Measurements from ENCODE around the gene ZFP82.
A peak's percentile ranks its signal among the peaks of the same experiment; 100 is the strongest.

ZFP82 gene

DNA sequence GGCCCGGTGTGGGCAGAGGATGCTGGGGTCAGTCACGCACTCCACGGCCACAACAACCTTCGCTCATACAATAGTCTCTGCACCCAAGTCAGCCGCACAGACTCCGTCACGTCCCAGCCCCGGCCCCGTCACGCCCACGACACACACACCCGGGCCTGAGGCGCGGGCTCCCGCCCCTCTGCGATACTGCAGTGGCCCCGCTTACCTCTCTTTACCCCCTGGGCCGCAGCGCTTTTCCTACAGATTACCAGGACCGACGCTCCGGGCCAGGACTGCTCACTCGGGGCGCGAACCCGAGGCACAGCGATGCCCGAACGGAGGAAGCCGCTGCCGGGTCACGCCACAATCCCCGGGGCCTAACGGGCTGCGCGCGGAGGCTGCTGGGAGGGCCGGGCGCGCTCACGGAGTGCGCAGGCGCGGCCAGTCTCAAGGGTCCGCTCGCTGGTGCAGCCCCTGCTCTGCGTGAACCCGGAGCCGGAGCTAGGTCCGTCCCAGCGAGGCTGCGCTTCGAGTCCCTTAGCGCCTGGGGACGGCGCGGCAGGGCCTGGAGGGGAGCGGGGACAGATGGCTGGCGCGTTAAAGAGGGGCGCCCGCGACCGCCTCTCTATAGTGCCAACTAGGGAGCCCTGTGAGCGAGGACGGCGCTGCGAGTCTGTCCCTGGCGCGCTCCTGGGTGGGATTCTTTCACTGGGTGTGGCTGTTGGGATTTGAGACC, at the start of gene ZFP82:
TSS of gene ZFP82 (minus strand) at position 358 of the 715 bp plus-strand sequence. CDS start 8,855 bp downstream, outside the sequence.
- DNase-seq (ENCODE audit: low read depth), result peak; percentile 82

- DNase-seq (ENCODE audit: low read depth), result peak; percentile 28
Measured at GRCh38 chr19:36460046-36460445, 41.6 kb upstream of the ZFP82 start.

DNA sequence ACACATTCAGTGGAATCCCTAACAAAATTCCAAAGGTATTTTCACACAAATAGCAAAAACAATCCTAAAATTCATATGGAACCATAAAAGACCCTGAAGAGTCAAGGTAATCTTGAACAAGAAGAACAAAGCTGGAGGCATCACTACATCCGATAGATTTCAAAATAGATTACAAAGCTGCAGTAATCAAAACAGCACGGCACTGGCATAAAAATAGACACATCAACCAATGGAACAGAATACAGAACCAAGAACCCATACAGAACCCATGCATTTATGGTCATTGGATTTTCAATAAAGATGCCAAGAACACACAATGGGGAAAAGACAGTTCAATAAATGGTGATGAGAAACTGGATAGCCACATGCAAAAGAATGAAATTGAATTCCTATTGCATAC, 38.4 kb upstream of the ZFP82 start:
- DNase-seq (ENCODE audit: low read depth), result no peak

GRCh38 chr19:36449059-36449670, 30.7 kb upstream of the ZFP82 start:
- peak; percentile 0 for DNase-seq (ENCODE audit: low read depth)

DNA sequence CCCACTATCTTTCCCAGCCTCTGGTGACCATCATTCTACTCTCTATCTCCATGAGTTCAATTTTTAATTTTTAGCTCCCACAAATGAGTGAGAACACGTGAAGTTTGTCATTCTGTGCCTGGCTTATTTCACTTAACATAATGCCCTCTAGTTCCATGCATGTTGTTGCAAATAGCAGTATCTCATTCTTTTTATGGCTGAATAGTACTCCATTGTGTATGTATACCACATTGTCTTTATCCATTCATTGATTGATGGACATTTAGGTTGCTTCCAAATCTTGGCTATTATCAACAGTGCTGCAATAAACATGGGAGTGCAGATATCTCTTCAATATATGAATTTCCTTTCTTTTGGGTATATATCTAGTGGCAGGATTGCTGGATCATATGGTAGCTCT, 22.9 kb upstream of the ZFP82 start:
- no peak for DNase-seq (ENCODE audit: low read depth)

GRCh38 chr19:36436531-36436930, 18.1 kb upstream of the ZFP82 start:
- DNase-seq (ENCODE audit: low read depth), result peak; percentile 62

DNA sequence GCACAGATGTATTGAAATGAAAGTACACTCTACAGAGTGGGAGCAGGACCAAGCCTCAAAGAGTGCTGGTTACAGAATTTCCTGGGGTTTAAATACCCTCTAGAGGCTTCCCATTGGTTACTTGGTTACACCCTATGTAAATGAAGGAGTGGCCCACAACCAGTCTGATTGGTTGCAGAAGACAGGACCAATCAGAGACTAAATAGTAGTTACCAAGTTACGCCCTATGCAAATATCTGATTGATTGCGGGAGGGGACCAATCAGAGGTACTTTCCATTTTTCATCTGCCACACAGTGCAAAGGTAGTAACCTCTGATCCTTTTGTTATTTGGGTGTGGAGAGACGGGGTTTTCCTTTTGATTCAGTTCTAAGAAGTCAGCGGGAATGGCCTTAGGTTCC, 5.5 kb upstream of the ZFP82 start:
- no peak for DNase-seq (ENCODE audit: low read depth)

DNA sequence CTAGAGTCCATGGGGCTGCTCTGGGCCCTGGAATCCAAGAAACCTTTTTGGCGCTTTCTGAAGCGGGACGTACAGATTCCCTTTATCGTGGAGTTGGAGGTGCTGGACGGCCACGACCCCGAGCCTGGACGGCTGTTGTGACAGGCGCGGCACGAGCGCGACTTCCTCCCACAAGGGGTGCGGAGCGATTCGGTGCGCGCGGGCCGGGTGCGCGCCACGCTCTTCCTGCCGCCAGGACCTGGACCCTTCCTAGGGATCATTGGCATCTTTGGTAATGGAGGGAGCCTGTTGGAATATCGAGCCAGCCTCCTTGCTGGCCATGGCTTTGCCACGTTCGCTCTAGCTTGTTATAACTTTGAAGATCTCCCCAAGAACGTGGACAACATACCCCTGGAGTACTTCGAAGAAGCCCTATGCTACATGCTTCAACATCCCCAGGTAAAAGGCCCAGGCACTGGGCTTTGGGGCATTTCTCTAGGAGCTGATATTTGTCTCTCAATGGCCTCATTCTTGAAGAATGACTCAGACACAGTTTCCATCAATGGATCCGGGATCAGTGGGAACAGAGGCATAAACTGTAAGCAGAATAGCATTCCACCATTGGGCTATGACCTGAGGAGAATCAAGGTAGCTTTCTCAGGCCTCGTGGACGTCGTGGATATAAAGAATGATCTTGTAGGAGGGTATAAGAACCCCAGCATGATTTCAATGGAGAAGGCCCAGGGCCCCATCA, 3.5 kb upstream of the ZFP82 start:
- peak; percentile 8 for DNase-seq (ENCODE audit: low read depth)

GRCh38 chr19:36420961-36421748, 2.7 kb upstream of the ZFP82 start:
- peak; percentile 73 for DNase-seq (ENCODE audit: low read depth)

DNA sequence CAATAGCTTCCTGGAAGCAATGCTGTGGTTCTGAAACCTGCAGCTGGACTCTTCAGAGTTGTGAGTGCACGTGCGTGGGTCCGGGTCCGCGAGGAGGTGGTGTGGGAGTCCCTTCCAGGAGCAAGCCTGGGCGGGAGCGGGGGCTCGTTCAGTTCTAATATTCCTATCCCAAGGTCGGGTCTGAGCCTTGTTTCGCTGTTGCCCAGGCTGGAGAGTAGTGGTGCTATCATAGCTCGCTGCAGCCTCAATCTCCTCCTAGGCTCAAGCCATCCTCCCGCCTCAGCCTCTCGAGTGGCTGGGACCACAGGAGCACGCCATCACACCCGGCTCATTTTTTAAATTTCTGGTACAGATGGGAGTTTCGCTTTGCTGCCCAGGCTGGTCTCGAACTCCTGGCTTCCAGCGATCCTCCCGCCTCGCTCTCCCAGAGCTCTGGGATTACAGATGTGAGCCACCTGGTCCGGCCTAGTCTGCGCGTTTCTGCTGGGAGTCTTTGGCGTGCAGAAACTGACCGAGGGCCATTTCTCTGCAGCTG, 625 bp downstream of the ZFP82 start:
- DNase-seq (ENCODE audit: low read depth), result no peak

- peak; percentile 92 for DNase-seq (ENCODE audit: low read depth)
Measured at GRCh38 chr19:36409841-36410240, 8.6 kb downstream of the ZFP82 start.

DNA sequence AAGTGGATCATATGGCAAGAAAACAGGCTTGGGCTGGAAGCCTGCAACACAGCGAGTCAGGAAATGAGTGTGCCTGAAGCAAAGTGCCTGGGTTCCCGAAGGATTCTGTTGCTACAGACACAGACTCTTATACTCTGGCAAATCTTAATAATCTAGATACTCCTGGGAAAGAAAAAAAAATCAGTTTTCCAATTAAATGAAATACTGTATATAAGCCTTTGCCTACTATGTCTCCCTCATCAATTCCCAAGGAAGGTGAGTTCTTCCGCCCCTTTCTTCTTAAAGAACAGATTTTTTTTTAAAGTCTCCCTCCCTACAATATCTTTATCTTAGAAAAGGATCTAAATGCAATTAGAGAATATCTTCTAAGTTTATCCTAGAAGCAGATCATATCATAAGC, 10.3 kb downstream of the ZFP82 start:
- no peak for DNase-seq (ENCODE audit: low read depth)

GRCh38 chr19:36404498-36404897, 13.9 kb downstream of the ZFP82 start:
- no peak for DNase-seq (ENCODE audit: low read depth)

- DNase-seq (ENCODE audit: low read depth), result no peak
Measured at GRCh38 chr19:36401475-36401874, 17.0 kb downstream of the ZFP82 start.

- DNase-seq (ENCODE audit: low read depth), result no peak
Measured at GRCh38 chr19:36398571-36398970, 19.9 kb downstream of the ZFP82 start.

DNA sequence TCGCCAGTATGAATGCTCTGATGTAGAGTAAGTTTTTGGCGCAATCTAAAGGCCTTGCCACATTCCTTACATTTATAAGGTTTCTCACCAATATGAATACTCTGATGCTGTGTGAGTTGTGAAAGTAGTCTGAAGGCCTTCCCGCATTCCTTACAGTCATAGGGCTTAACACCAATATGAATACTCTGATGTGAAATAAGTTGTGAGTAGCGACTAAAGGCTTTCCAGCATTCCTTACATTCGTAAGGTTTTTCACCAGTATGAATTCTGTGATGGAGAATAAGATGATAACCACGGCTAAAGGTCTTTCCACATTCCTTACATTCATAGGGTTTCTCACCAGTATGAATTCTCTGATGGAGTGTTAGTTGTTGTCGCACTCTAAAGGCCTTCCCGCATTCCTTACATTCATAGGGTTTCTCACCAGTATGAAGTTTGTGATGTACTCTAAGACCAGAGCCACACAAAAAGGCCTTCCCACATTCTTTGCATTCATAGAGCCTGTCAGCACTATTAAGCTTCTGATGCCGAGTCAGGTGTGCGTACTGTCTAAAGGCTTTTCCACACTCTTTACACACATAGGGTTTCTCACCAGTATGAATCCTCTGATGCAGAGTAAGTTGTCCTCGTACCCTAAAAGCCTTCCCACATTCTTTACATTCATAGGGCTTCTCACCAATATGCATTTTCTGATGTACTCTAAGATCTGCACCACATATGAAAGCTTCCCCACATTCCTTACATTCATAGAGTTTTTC, 25.3 kb downstream of the ZFP82 start:
- DNase-seq (ENCODE audit: low read depth), result no peak

GRCh38 chr19:36379510-36379819, 39.0 kb downstream of the ZFP82 start:
- DNase-seq (ENCODE audit: low read depth), result no peak

- peak; percentile 93 for DNase-seq (ENCODE audit: low read depth)
Measured at GRCh38 chr19:36378625-36379509, 39.6 kb downstream of the ZFP82 start, which contains the start of gene ZFP14. Gene ZFP14, minus strand, starts transcription at chr19:36379201. Its CDS starts 11,309 bp downstream, at chr19:36367892.

DNA sequence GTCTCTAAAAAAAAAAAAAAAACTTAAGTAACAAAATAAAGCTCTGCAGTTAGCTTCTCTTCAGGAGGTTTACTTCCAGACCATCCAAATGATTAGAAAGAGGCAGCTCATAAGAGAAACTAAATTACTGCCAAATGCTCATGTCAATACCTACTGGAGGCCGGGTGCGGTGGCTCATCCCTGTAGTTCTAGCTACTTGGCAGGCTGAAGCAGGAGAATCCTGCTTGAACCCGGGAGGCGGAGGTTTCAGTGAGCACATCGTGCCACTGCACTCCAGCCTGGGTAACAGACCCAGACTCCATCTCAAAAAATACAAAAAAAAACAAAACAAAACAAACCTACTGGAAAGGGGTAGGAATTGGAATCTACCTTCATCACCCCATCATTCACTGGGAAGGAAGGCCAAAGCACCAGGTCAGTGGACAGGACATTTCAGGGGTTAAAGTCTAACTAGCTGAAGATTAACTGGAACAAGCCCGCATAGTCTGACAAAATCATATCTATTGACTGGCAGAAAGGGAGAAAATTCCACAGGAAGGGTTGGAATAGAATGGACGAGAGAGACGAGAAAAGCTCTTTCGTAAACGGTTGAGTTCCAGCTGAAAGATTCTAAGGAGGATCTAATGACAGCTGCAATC, 40.8 kb downstream of the ZFP82 start:
- no peak for DNase-seq (ENCODE audit: low read depth)

DNA sequence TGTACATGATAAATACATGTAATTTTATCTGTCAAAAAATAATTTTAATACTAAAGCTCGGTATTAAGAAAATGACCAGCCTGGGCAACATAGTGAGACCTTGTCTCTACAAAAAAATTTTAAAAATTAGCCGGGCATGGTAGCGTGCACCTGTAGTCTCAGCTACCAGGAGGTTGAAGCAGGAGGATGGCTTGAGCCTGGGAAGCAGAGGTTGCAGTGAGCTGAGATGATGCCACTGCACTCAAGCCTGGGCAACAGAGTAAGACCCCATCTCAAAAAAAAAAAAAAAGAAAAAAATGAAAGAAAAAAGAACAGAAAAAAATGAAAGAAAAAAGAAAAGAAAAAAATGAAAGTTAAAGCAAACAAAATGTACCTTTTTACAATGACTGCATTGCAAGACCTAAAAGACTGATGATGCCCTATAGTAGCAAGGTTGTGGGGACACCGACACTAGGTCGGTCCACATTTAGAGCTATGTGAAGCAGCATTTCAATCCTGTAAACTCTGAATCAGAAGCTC, 44.7 kb downstream of the ZFP82 start:
- no peak for DNase-seq (ENCODE audit: low read depth)
